Adrenal gland (tissue), 5 donors: ENCODE measurements around the gene BMP8B.

Experiments used
- POLR2A ChIP-seq, 2 donors: fragments of 450-650 bp; IDR thresholded peaks; one replicate each; pipeline ENCODE4 v1.6.1; 2017; ENCODE audit warnings: antibody characterized with exemption in 2 of 2, mild to moderate bottlenecking in 2 of 2, moderate library complexity in 1 of 2
- TF ChIP-seq, protein P1 (sequence below), 6 experiments: fragments of 450-650 bp in 4 of 6; fragments of 200-600 bp in 2 of 6; sonication (generic) in 1 of 6; IDR thresholded peaks; 1 replicate in 5 of 6; 2 replicates in 1 of 6; pipeline versions ENCODE4 v1.5.1 to v1.8.0; 2016 to 2021; ENCODE audit warnings: antibody characterized with exemption in 6 of 6, mild to moderate bottlenecking in 2 of 6, moderate library complexity in 1 of 6
- donor health status: DM: no; HTN: no; CAD: no.

DNA sequence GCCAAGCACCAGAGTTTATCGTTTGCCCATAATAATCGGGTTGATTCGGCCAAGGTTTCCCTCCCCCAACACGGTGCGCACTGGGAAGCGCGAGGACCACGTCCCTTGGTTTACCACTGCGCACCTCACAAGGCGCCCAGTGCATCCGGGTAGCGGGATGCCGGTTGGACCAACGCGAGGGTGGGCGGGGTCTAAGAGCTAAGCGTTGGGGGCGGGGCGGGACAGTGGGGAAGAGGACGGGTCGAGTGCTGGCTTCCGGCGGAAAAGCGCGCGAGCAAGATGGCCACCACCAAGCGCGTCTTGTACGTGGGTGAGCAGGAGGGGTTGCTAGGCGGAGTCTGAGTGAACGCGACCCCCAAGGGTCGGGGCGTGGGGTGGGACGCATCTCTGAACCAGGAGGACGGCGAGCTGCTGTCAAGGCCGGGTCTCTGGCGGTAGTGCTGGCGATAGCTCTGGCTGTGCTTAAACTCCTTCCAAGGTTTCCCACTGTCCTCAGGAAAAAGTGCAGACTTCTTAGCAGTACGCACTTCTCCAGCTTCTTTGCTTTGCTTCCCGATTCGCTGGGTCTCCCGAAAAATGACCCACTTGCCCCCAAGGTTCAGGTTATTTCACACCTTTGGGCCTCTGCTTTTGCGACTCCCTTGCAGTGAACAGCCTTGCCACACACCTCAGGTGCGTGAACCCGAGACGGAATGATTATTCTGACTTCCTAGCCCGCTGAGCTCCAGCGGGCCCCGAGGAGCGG, 49.9 kb downstream of the BMP8B start, which contains the start of gene PPIE:
- TF ChIP-seq, protein P1, sequence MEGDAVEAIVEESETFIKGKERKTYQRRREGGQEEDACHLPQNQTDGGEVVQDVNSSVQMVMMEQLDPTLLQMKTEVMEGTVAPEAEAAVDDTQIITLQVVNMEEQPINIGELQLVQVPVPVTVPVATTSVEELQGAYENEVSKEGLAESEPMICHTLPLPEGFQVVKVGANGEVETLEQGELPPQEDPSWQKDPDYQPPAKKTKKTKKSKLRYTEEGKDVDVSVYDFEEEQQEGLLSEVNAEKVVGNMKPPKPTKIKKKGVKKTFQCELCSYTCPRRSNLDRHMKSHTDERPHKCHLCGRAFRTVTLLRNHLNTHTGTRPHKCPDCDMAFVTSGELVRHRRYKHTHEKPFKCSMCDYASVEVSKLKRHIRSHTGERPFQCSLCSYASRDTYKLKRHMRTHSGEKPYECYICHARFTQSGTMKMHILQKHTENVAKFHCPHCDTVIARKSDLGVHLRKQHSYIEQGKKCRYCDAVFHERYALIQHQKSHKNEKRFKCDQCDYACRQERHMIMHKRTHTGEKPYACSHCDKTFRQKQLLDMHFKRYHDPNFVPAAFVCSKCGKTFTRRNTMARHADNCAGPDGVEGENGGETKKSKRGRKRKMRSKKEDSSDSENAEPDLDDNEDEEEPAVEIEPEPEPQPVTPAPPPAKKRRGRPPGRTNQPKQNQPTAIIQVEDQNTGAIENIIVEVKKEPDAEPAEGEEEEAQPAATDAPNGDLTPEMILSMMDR (IDR thresholded peaks at IDR 0.05), result no peak
- peak in 1 of 2 donors; percentile 50 for TF ChIP-seq POLR2A (IDR thresholded peaks at IDR 0.05)
